ENCODE data around the gene THADA.

The THADA gene

DNA sequence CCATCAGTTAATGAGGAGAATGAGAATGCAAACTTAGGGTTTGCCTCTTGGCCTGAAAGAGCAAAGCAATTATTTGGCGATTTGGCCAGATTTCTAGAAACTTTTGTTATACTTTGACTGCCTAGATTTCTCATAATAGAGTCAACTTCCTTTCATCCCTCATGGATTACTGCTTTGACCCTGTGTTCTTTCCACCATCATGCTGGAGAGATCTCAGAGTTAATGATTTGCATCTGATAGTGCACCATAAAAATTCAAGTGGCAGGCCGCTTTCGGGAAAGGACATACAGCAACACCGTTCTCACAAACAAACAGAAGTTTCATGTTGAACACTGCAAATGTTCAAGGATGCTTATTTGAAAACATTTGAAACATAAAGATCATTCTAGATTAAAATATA lies 225.7 kb downstream of the THADA start:
- no peak for DNase-seq (ENCODE audit: extremely low spot score)
- ChIA-PET POLR2A (no interaction called here), CTCF (interaction anchor here (0.6 kb wide), 1 partner anchor 115 kb away, joined by 3 read pairs; no protein-coding TSS in a partner anchor)
- no peak for TF ChIP-seq ARNT (IDR thresholded peaks at IDR 0.05)

DNA sequence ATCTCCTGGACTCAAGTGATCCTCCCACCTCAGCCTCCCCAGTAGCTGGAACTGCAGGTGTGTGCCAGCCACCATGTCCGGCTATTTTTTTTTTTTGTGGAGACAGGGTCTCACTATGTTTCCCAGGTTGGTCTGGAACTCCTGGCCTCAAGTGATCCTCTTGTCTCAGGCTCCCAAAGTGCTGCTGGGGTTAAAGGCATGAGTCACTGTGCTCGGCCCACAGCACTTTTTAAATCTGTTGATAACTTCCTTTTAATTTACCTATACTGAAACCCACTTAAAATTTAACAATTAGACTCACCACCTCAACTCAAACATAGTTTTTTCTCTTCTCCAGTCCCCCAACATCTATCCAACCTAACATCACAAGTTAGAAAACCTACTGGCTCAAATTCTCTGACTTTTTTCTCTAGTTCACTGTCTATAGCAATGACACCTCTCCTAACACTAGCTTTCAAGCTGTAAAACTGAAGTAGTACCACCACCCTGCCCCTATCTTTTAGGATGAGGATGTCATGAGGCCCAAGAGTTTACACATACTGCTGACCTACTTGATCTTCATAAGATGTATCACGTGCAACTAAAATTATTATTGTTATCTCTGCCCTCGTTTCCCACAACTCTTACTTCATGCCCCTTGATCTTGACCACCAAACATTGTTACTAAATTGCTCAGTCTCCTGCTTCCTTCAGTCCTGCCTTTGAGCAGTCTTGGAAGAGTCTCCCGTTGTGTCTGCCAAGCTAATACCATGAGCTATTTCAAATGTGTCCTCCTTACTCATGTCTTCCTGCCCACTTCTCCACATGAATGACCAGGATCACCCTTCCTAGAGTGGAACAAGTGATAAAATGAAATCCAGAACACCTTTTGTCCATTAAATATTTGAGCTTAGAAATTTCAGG lies 227.1 kb downstream of the THADA start:
- POLR2A ChIA-PET: no interaction called here
- CTCF ChIA-PET: no interaction called here
- no peak for DNase-seq (ENCODE audit: extremely low spot score)

DNA sequence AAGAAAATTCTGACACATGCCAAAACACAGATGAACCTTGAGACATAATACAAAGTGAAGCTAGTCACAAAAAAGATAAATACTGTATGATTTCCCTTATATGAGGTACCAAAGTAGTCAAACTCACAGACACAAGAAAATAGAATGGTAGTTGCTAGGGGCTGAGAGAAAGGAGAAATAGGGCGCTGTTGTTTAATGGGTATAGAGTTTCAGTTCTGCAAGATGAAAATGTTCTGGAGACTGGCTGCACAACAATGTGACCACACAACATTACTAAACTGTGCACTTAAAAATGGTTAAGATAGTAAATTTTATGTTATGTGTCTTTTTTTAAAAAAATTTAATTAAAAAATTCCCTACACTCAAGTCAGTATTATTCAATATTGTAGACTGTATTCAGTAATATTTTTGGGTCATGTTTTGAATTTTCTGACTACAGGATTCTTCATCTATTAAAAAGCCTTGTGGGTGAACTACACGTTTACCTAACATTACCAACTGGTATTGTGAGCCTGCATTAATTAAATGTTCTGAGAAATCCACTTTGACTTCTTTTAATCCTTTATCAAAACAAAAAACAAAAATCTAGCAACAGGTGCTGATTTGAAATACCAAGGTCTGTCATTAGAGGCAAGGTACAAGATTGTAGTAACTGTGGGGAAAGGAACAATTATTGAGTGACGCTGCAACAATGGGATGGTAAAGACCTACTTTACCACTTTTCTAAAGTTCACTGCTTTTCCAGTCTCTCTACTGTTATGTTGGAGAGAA lies 228.6 kb downstream of the THADA start:
- ChIA-PET CTCF (no interaction called here), POLR2A (no interaction called here)
- TF ChIP-seq ARNT (IDR thresholded peaks at IDR 0.05): no peak
- TF ChIP-seq FOXK2 (IDR thresholded peaks at IDR 0.05): no peak
- TF ChIP-seq BHLHE40 (IDR thresholded peaks at IDR 0.05; ENCODE audit: borderline replicate concordance): no peak
- no peak for TF ChIP-seq ELF4 (IDR thresholded peaks at IDR 0.05)
- no peak for TF ChIP-seq CTBP1 (IDR thresholded peaks at IDR 0.05; ENCODE audit: borderline replicate concordance)
- TF ChIP-seq TARDBP (IDR thresholded peaks at IDR 0.05): no peak
- no peak for TF ChIP-seq HDGF (IDR thresholded peaks at IDR 0.05; ENCODE audit: borderline replicate concordance)
- TF ChIP-seq SP1 (IDR thresholded peaks at IDR 0.05): no peak
- TF ChIP-seq LEF1 (IDR thresholded peaks at IDR 0.05; ENCODE audit: borderline replicate concordance): no peak
- no peak for TF ChIP-seq FOXM1 (IDR thresholded peaks at IDR 0.05; ENCODE audit: borderline replicate concordance)
- TF ChIP-seq, protein P1, sequence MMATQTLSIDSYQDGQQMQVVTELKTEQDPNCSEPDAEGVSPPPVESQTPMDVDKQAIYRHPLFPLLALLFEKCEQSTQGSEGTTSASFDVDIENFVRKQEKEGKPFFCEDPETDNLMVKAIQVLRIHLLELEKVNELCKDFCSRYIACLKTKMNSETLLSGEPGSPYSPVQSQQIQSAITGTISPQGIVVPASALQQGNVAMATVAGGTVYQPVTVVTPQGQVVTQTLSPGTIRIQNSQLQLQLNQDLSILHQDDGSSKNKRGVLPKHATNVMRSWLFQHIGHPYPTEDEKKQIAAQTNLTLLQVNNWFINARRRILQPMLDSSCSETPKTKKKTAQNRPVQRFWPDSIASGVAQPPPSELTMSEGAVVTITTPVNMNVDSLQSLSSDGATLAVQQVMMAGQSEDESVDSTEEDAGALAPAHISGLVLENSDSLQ (IDR thresholded peaks at IDR 0.05): no peak
- TF ChIP-seq L3MBTL2 (conservative IDR thresholded peaks at IDR 0.05): no peak
- no peak for TF ChIP-seq SUZ12 (IDR thresholded peaks at IDR 0.05)
- TF ChIP-seq NFRKB (IDR thresholded peaks at IDR 0.05): no peak
- TF ChIP-seq FOXA1 (IDR thresholded peaks at IDR 0.05): no peak
- no peak for TF ChIP-seq ZNF384 (IDR thresholded peaks at IDR 0.05)
- no peak for DNase-seq (ENCODE audit: extremely low spot score)

More for the DNA sequence above, 227.1 kb downstream of the THADA start:
- no peak for TF ChIP-seq FOXM1 (IDR thresholded peaks at IDR 0.05; ENCODE audit: borderline replicate concordance)
- no peak for TF ChIP-seq ZNF384 (IDR thresholded peaks at IDR 0.05)
- TF ChIP-seq, protein P1 (IDR thresholded peaks at IDR 0.05): no peak
- TF ChIP-seq L3MBTL2 (conservative IDR thresholded peaks at IDR 0.05): no peak
- TF ChIP-seq LEF1 (IDR thresholded peaks at IDR 0.05; ENCODE audit: borderline replicate concordance): no peak
- no peak for TF ChIP-seq FOXA1 (IDR thresholded peaks at IDR 0.05)
- no peak for TF ChIP-seq HDGF (IDR thresholded peaks at IDR 0.05; ENCODE audit: borderline replicate concordance)
- no peak for TF ChIP-seq NFRKB (IDR thresholded peaks at IDR 0.05)
- no peak for TF ChIP-seq ELF4 (IDR thresholded peaks at IDR 0.05)
- no peak for TF ChIP-seq FOXK2 (IDR thresholded peaks at IDR 0.05)
- no peak for TF ChIP-seq TARDBP (IDR thresholded peaks at IDR 0.05)
- TF ChIP-seq ARNT (IDR thresholded peaks at IDR 0.05): no peak

DNA sequence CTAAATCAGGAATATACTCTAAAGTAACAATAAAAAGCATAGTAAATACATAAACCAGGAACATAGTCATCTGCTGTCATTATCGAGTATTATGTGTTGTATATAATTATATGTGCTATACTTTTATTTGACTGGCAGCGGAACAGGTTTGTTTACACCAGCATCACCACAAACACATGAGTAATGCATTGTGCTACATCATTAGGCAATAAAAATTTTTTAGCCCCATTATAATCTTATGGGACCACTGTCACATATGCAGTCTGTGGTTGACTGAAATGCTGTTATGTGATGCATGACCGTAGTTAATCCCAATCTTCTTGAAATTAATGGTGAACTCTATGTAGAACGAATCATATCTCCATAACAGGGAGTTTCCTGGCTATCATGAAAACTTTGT lies 232.7 kb downstream of the THADA start:
- no peak for TF ChIP-seq NFRKB (IDR thresholded peaks at IDR 0.05)
- TF ChIP-seq L3MBTL2 (conservative IDR thresholded peaks at IDR 0.05): no peak
- ChIA-PET POLR2A (no interaction called here), CTCF (no interaction called here)
- no peak for DNase-seq (ENCODE audit: extremely low spot score)

DNA sequence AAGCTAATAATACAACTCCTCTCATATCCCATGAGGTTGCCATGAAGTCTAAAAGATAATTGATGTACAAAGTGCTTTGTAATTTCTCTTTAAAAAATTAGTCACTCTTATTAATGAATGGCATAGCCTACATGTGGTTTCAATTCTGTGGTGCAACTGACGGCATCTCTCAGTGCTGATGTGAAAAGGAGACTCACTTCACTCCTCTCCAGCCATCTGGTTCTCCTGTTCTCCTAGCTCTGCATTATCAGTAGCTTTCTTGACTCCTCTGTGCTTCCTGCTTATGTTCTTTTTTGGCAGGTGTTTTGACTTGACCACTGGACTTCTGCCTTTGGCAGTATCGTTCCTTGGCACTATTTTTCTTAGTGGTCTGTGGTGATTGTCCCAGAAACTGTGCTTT lies 234.6 kb downstream of the THADA start:
- ChIA-PET CTCF (no interaction called here), POLR2A (no interaction called here)
- no peak for DNase-seq (ENCODE audit: extremely low spot score)
- no peak for TF ChIP-seq FOXK2 (IDR thresholded peaks at IDR 0.05)
- no peak for TF ChIP-seq SUZ12 (IDR thresholded peaks at IDR 0.05)
- TF ChIP-seq LEF1 (IDR thresholded peaks at IDR 0.05; ENCODE audit: borderline replicate concordance): no peak
- TF ChIP-seq ZNF384 (IDR thresholded peaks at IDR 0.05): no peak
- no peak for TF ChIP-seq NFRKB (IDR thresholded peaks at IDR 0.05)
- no peak for TF ChIP-seq ARNT (IDR thresholded peaks at IDR 0.05)
- no peak for TF ChIP-seq TARDBP (IDR thresholded peaks at IDR 0.05)
- no peak for TF ChIP-seq FOXM1 (IDR thresholded peaks at IDR 0.05; ENCODE audit: borderline replicate concordance)
- TF ChIP-seq L3MBTL2 (conservative IDR thresholded peaks at IDR 0.05): no peak
- TF ChIP-seq BHLHE40 (IDR thresholded peaks at IDR 0.05; ENCODE audit: borderline replicate concordance): no peak
- TF ChIP-seq FOXA1 (IDR thresholded peaks at IDR 0.05): no peak
- TF ChIP-seq SP1 (IDR thresholded peaks at IDR 0.05): no peak

DNA sequence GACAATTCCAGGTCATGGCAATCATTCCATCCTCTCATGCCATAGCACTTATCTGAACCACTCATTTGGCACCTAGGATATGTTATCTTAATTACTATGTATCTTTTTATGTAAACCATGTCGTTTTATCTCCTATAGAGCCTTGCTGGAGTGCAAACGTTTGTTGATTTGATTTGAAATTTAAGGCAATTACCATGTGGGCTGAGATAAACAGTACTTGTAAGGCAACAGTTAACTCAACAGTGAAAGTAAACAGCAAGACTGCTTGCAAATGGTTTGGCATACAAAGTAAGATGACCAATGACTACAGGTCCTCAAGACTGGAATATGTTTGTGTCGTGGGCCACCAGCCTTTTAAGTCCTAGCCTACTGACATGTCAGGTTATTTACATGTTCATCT lies 235.7 kb downstream of the THADA start:
- POLR2A ChIA-PET: interaction anchor here (1.4 kb wide), 1 partner anchor 133 kb away, joined by 4 read pairs; the partner anchor contains the start of gene ZFP36L2
- DNase-seq (ENCODE audit: extremely low spot score): no peak
- CTCF ChIA-PET: no interaction called here
- no peak for TF ChIP-seq LEF1 (IDR thresholded peaks at IDR 0.05; ENCODE audit: borderline replicate concordance)
- TF ChIP-seq TARDBP (IDR thresholded peaks at IDR 0.05): no peak
- no peak for TF ChIP-seq ZNF384 (IDR thresholded peaks at IDR 0.05)
- no peak for TF ChIP-seq FOXA1 (IDR thresholded peaks at IDR 0.05)
- no peak for TF ChIP-seq FOXM1 (IDR thresholded peaks at IDR 0.05; ENCODE audit: borderline replicate concordance)
- TF ChIP-seq SP1 (IDR thresholded peaks at IDR 0.05): no peak
- no peak for TF ChIP-seq CTBP1 (IDR thresholded peaks at IDR 0.05; ENCODE audit: borderline replicate concordance)
- no peak for TF ChIP-seq HDGF (IDR thresholded peaks at IDR 0.05; ENCODE audit: borderline replicate concordance)
- TF ChIP-seq ARNT (IDR thresholded peaks at IDR 0.05): no peak
- TF ChIP-seq BHLHE40 (IDR thresholded peaks at IDR 0.05; ENCODE audit: borderline replicate concordance): no peak
- TF ChIP-seq SUZ12 (IDR thresholded peaks at IDR 0.05): no peak
- no peak for TF ChIP-seq ELF4 (IDR thresholded peaks at IDR 0.05)
- TF ChIP-seq L3MBTL2 (conservative IDR thresholded peaks at IDR 0.05): no peak
- TF ChIP-seq, protein P1 (IDR thresholded peaks at IDR 0.05): no peak
- no peak for TF ChIP-seq NFRKB (IDR thresholded peaks at IDR 0.05)
- no peak for TF ChIP-seq FOXK2 (IDR thresholded peaks at IDR 0.05)
